Upper lobe of right lung (tissue), 1 donor: ENCODE data around the gene ANKRD17. TPM values are rescaled to one million over a fixed set of nuclear protein-coding genes. Genes with fewer than 3 reads are reported as not detected.
"Not testable (repeated sequence)": the region's sequence is repeated elsewhere in the genome, so short reads cannot be mapped to it uniquely, and the experiment has no call there.

Experiments used
- ATAC-seq: fragments of 200-7000 bp; cut with Tn5 transposase; one replicate; pipeline ENCODE4 v1.9.1; 2020; ENCODE audit warnings: mild to moderate bottlenecking, moderate library complexity
- DNase-seq: peaks from one replicate; pipeline ENCODE4 v3.0.0-alpha.2; 2020
- H3K27ac ChIP-seq: fragments of 200-600 bp; one replicate; pipeline ENCODE4 v1.8.0; 2022
- H3K27me3 ChIP-seq: fragments of 200-600 bp; one replicate; pipeline ENCODE4 v1.8.0; 2022; ENCODE audit warnings: mild to moderate bottlenecking
- H3K36me3 ChIP-seq: fragments of 200-600 bp; one replicate; pipeline ENCODE4 v1.8.0; 2022
- H3K4me1 ChIP-seq: fragments of 200-600 bp; one replicate; pipeline ENCODE4 v1.8.0; 2022
- H3K4me3 ChIP-seq: fragments of 200-600 bp; one replicate; pipeline ENCODE4 v1.8.0; 2022; ENCODE audit warnings: mild to moderate bottlenecking
- H3K9me3 ChIP-seq: fragments of 200-600 bp; one replicate; pipeline ENCODE4 v1.8.0; 2022
- CTCF ChIP-seq: fragments of 200-600 bp; IDR thresholded peaks from one replicate; pipeline ENCODE4 v1.8.0; 2022; ENCODE audit warnings: antibody characterized with exemption
- intact Hi-C: fragments of 100-400 bp; cut with DNase I; formaldehyde crosslinking; loops from one replicate; pipeline ENCODE4 v1.11.0; 2022
- long read RNA-seq: library from polyadenylated mRNA; unstranded; transcript quantifications from one replicate; pipeline ENCODE4 v2.0.0, GENCODE V29; 2021
- total RNA-seq: library from RNA; stranded (reverse); fragmentation: NEBNext Ultra II Directional; extraction: Animal tissue kit (Norgen Biotek cat#: 25700); gene quantifications from one replicate; pipeline ENCODE4 v1.2.1, GENCODE V29; 2021
- donor health status: DM: no; HTN: yes; CAD: no; lungs with severe emphysema.

The ANKRD17 gene, protein sequence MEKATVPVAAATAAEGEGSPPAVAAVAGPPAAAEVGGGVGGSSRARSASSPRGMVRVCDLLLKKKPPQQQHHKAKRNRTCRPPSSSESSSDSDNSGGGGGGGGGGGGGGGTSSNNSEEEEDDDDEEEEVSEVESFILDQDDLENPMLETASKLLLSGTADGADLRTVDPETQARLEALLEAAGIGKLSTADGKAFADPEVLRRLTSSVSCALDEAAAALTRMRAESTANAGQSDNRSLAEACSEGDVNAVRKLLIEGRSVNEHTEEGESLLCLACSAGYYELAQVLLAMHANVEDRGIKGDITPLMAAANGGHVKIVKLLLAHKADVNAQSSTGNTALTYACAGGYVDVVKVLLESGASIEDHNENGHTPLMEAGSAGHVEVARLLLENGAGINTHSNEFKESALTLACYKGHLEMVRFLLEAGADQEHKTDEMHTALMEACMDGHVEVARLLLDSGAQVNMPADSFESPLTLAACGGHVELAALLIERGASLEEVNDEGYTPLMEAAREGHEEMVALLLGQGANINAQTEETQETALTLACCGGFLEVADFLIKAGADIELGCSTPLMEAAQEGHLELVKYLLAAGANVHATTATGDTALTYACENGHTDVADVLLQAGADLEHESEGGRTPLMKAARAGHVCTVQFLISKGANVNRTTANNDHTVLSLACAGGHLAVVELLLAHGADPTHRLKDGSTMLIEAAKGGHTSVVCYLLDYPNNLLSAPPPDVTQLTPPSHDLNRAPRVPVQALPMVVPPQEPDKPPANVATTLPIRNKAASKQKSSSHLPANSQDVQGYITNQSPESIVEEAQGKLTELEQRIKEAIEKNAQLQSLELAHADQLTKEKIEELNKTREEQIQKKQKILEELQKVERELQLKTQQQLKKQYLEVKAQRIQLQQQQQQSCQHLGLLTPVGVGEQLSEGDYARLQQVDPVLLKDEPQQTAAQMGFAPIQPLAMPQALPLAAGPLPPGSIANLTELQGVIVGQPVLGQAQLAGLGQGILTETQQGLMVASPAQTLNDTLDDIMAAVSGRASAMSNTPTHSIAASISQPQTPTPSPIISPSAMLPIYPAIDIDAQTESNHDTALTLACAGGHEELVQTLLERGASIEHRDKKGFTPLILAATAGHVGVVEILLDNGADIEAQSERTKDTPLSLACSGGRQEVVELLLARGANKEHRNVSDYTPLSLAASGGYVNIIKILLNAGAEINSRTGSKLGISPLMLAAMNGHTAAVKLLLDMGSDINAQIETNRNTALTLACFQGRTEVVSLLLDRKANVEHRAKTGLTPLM (N-terminal part only)
- 61.5 TPM for total RNA-seq
- long read RNA-seq, full-length matches to known transcripts = 1 of 65 reads
- long read RNA-seq, partial matches to known transcripts = 47 of 65 reads
- long read RNA-seq, other reads (novel, unspliced or antisense) = 17 of 65 reads

- intact Hi-C loops = loop anchor here (10.0 kb wide), 1 partner anchor 124 kb away; no protein-coding TSS in a partner anchor
- Histone ChIP-seq H3K27me3 (no peaks in the 10 kb centered on the region), H3K4me3 (peak within 1 kb of the TSS; percentile 85), H3K9me3 (no peaks in the 10 kb centered on the region), H3K4me1 (peaks cover 36% of the 10 kb centered on the region), H3K27ac (peak within 1 kb of the TSS; percentile 99), H3K36me3 (no peaks in the 10 kb centered on the region)
- TF ChIP-seq CTCF = peak; percentile 22
- DNase-seq = peak; percentile 97
- peak; percentile 92 for ATAC-seq
Measured at GRCh38 chr4:73258686-73259570, at the start of gene ANKRD17. TSS of gene ANKRD17 (minus strand) at chr4:73258798. CDS start at chr4:73258668, 130 bp downstream.

DNA sequence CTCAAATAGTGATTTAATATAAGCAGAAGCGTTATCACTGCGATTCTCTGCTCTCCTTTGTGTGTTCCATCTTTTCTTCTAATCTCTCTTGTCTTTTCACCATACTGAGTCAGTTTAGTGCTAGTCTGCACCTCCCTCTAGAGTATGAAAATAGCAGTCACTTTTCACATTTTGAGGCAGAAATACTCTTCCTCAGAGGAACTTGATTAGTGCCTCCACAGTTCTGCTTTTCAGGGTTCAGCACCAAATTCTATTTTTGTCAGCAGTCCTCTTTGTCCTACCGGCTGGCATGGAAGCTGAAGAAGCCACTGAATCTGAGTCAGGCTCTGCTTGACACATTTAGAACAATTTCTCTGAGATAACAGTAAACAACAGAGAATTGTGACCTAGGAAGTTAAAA, 49.7 kb upstream of the ANKRD17 start:
- peak; percentile 8 for TF ChIP-seq CTCF
- DNase-seq (no peak), ATAC-seq (peak; percentile 47)

DNA sequence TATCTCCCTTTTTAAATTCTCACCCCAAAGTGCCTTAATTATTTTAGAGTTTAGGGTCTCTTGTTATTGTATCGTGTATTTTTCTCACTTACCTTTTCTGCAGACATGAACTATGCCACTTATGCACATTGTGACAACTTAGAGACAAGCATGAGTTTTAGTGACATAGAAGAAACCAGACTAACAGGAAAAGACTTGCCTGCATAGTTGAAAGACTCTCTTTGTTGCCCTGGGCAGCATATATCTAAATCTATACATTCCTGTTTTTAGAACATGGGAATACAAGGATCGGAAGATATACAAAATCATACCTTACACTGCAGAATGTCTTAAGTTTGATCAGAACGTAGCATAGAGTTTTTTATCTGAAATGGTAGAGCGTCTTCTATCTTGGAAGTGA, 45.1 kb upstream of the ANKRD17 start:
- intact Hi-C loops = no loop called here
- Histone ChIP-seq H3K27me3 (no peaks in the 10 kb centered on the region), H3K36me3 (no peaks in the 10 kb centered on the region), H3K4me1 (no peaks in the 10 kb centered on the region), H3K9me3 (no peaks in the 10 kb centered on the region), H3K27ac (no peak overlapping the region), H3K4me3 (no peak overlapping the region)
- no peak for ATAC-seq
- no peak for DNase-seq
- no peak for TF ChIP-seq CTCF

More for the DNA sequence above, 49.7 kb upstream of the ANKRD17 start:
- intact Hi-C loops = no loop called here
- H3K4me1 ChIP-seq = no peaks in the 10 kb centered on the region
- H3K27ac ChIP-seq = no peak overlapping the region
- H3K27me3 ChIP-seq = no peaks in the 10 kb centered on the region
- H3K4me3 ChIP-seq = no peak overlapping the region
- H3K9me3 ChIP-seq = no peaks in the 10 kb centered on the region
- H3K36me3 ChIP-seq = no peaks in the 10 kb centered on the region

DNA sequence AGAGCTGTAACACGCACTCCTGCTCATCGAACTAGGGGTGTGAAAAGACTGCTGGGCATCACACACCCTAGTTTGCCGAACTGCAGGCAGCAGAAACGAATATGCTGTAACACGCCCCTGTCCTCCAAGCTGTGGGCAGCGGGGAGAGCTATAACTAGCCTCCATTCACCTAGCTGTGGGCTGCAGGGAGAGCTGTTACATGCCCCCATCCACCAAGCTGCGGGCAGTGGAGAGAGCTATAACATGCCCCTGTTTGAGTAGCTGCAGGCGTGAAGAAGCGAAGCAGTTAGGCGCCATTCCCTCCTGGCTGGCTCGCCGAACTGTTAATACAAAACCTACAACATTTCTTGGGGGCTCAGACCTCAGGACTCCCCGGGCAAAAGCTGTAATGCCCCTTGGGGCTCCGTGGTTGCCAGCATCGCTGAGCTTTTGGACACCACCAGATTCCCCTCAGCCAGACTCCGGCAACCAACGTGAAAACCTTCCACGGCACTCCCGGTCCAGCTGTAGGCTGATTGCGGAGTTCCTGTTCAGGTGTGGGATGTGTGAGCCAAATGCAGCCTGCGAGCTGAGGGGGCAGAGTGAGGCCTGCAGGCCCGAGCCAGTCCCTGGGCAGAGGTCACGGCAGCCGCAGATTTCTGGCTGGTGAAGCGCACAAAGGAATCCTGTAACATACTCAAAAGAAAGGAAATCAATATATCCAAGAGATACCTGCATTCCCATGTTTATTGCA, 41.1 kb upstream of the ANKRD17 start:
- Histone ChIP-seq H3K27me3 (no peaks in the 10 kb centered on the region), H3K36me3 (no peaks in the 10 kb centered on the region), H3K4me3 (no peak overlapping the region), H3K27ac (no peak overlapping the region), H3K4me1 (no peaks in the 10 kb centered on the region), H3K9me3 (no peaks in the 10 kb centered on the region)
- no peak for ATAC-seq
- intact Hi-C loops = no loop called here
- DNase-seq = no peak
- TF ChIP-seq CTCF = no peak

DNA sequence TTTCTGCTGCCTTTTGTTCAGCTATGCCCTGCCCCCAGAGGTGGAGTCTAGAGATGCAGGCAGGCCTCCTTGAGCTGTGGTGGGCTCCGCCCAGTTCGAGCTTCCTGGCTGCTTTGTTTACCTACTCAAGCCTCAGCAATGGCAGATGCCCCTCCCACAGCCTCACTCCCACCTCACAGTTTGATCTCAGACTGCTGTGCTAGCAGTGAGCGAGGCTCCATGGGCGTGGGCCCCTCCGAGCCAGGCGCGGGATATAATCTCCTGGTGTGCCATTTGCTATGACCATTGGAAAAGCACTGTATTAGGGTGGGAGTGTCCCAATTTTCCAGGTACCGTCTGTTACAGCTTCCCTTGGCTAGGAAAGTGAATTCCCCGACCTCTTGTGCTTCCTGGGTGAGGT, 34.1 kb upstream of the ANKRD17 start:
- H3K4me1 ChIP-seq, DNase-seq, H3K4me3 ChIP-seq, ATAC-seq, H3K36me3 ChIP-seq, intact Hi-C loops, H3K27ac ChIP-seq, H3K27me3 ChIP-seq, H3K9me3 ChIP-seq: not testable (repeated sequence)
